B cell (primary cell): Measurements from ENCODE around the gene SENP2. TPM values are rescaled to one million over a fixed set of nuclear protein-coding genes. Genes with fewer than 3 reads are reported as not detected.

Experiments used
- ATAC-seq: fragments of 200-7000 bp; cut with Tn5 transposase; one replicate; pipeline ENCODE4 v1.10.0; 2021; ENCODE audit warnings: low read depth, mild to moderate bottlenecking, moderate number of reproducible peaks, moderate library complexity
- CTCF ChIA-PET: fragments of 350-600 bp; sonication (Branson Sonifier 250); formaldehyde crosslinking; loops from one replicate; lab custom pipeline; 2021; ENCODE audit warnings: antibody characterized with exemption, inconsistent platforms; lab: Charles Lee
- POLR2A ChIA-PET: fragments of 350-600 bp; sonication (Branson Sonifier 250); formaldehyde crosslinking; loops from one replicate; lab custom pipeline; 2021; ENCODE audit warnings: antibody characterized with exemption; lab: Charles Lee
- DNase-seq: peaks from one replicate; pipeline ENCODE4 v3.0.0; 2013
- H2AFZ ChIP-seq: 2 replicates; pipeline ENCODE4 v1.6.1; 2012; ENCODE audit warnings: mild to moderate bottlenecking, low read depth, low read length; ENCODE audit not compliant: insufficient read depth, poor library complexity, severe bottlenecking
- H3K27ac ChIP-seq, 2 donors: 1 replicate in 1 of 2; 2 replicates in 1 of 2; pipeline ENCODE4 v1.5.1; 2012 to 2013; ENCODE audit warnings: low read length in 2 of 2, mild to moderate bottlenecking in 2 of 2, moderate library complexity in 1 of 2
- H3K27me3 ChIP-seq, 4 experiments: fragments of 200-600 bp in 1 of 4; sonication (generic) in 1 of 4; replicated peaks in 1 of 4; 1 replicate in 2 of 4; 2 replicates in 2 of 4; pipeline versions ENCODE4 v1.6.1 to v1.7.0; 2013 to 2016; ENCODE audit warnings: low read length in 3 of 4, mild to moderate bottlenecking in 2 of 4, mixed read lengths in 1 of 4, moderate library complexity in 1 of 4; ENCODE audit not compliant: insufficient read depth in 4 of 4, control insufficient read depth in 3 of 4; ENCODE audit errors: control extremely low read depth in 1 of 4
- H3K36me3 ChIP-seq, 2 experiments: replicated peaks in 1 of 2; 1 replicate in 1 of 2; 2 replicates in 1 of 2; pipeline versions ENCODE4 v1.6.1 to v1.7.1; 2013; ENCODE audit warnings: low read length in 1 of 2; ENCODE audit not compliant: insufficient read depth in 2 of 2, control insufficient read depth in 1 of 2; ENCODE audit errors: control extremely low read depth in 1 of 2, extremely low read depth in 1 of 2
- H3K4me1 ChIP-seq, 2 donors: fragments of 200-600 bp in 1 of 2; sonication (generic) in 1 of 2; 1 replicate in 1 of 2; 2 replicates in 1 of 2; pipeline versions ENCODE4 v1.5.1 to v1.6.1; 2013 to 2017; ENCODE audit warnings: low read length in 2 of 2; ENCODE audit not compliant: control insufficient read depth in 2 of 2, insufficient read depth in 2 of 2
- H3K4me2 ChIP-seq: replicated peaks from 2 replicates; pipeline ENCODE3; 2012; ENCODE audit warnings: mild to moderate bottlenecking, low read depth, low read length; ENCODE audit not compliant: poor library complexity, severe bottlenecking
- H3K4me3 ChIP-seq, 5 experiments: fragments of 200-600 bp in 1 of 5; sonication (generic) in 1 of 5; 1 replicate in 3 of 5; 2 replicates in 2 of 5; pipeline versions ENCODE4 v1.5.1 to v1.7.0; 2011 to 2016; ENCODE audit warnings: low read length in 4 of 5, mild to moderate bottlenecking in 4 of 5, low read depth in 2 of 5, control low read depth in 1 of 5, moderate library complexity in 1 of 5; ENCODE audit not compliant: insufficient read depth in 1 of 5; ENCODE audit errors: control extremely low read depth in 1 of 5, extremely low read depth in 1 of 5
- H3K79me2 ChIP-seq: fragments of 200-600 bp; sonication (generic); one replicate; pipeline ENCODE4 v1.6.0; 2016; ENCODE audit warnings: low read length; ENCODE audit not compliant: control insufficient read depth, insufficient read depth
- H3K9ac ChIP-seq: fragments of 200-600 bp; sonication (generic); 2 replicates; pipeline ENCODE4 v1.6.1; 2017; ENCODE audit warnings: mild to moderate bottlenecking, low read length, moderate library complexity
- H3K9me3 ChIP-seq, 3 donors: one replicate each; pipeline versions ENCODE4 v1.6.1 to v1.7.1; 2013; ENCODE audit warnings: low read length in 2 of 3; ENCODE audit not compliant: control insufficient read depth in 2 of 3, insufficient read depth in 1 of 3; ENCODE audit errors: control extremely low read depth in 1 of 3
- H4K20me1 ChIP-seq: 2 replicates; pipeline ENCODE4 v1.6.0; 2012; ENCODE audit warnings: mild to moderate bottlenecking, low read length; ENCODE audit not compliant: insufficient read depth, control insufficient read depth, poor library complexity, severe bottlenecking
- H3K27ac Mint-ChIP-seq: one replicate; pipeline ENCODE4 v1.8.0; 2021; ENCODE audit warnings: mixed read lengths
- H3K27me3 Mint-ChIP-seq: one replicate; pipeline ENCODE4 v1.8.0; 2021; ENCODE audit warnings: mixed read lengths
- H3K4me1 Mint-ChIP-seq: one replicate; pipeline ENCODE4 v1.8.0; 2021; ENCODE audit warnings: mixed read lengths
- H3K4me3 Mint-ChIP-seq: one replicate; pipeline ENCODE4 v1.8.0; 2021; ENCODE audit warnings: mixed read lengths
- H3K9me3 Mint-ChIP-seq: one replicate; pipeline ENCODE4 v1.8.0; 2022; ENCODE audit warnings: mixed read lengths; ENCODE audit not compliant: insufficient read depth
- EZH2 ChIP-seq: IDR thresholded peaks from 2 replicates; pipeline ENCODE4 v1.6.1; 2012; ENCODE audit warnings: borderline replicate concordance, low read depth, mild to moderate bottlenecking, moderate library complexity, low read length; ENCODE audit not compliant: insufficient read depth, poor library complexity, severe bottlenecking
- WGBS: methylation state at CpG from one replicate; pipeline ENCODE4 v1.1.5; 2013; ENCODE audit warnings: missing lambda C conversion rate; ENCODE audit not compliant: insufficient coverage; 5-methylcytosine and 5-hydroxymethylcytosine counted together
- intact Hi-C: fragments of 100-400 bp; cut with micrococcal nuclease; formaldehyde crosslinking; loops from one replicate; pipeline ENCODE4 v1.10.0; 2022
- polyA plus RNA-seq: library from polyadenylated mRNA; depleted of rRNA; stranded (reverse); fragments of >200 nt; gene quantifications from 2 replicates; pipeline ENCODE4 v1.2.3, GENCODE V29; 2012
- total RNA-seq, 2 donors: library from RNA; stranded (reverse); fragments of 120-200 nt in 1 of 2; gene quantifications; 1 replicate in 1 of 2; 2 replicates in 1 of 2; pipeline versions ENCODE4 v1.2.3 to v1.2.4, GENCODE V29; 2013 to 2022
- TF ChIP-seq, protein P1 (sequence below): fragments of 200-600 bp; IDR thresholded peaks from one replicate; pipeline ENCODE4 v1.8.0; 2022; ENCODE audit warnings: antibody characterized with exemption, mild to moderate bottlenecking

The SENP2 gene
- total and polyA plus RNA-seq, 2 donors (not counting 1 experiment from before 2014, with no cell fraction given) = 7.2 to 43.4 TPM

GRCh38 chr3:185561958-185562357, 24.1 kb upstream of the SENP2 start:
- ChIA-PET POLR2A (no interaction called here), CTCF (no interaction called here)
- WGBS = 0% methylated on average over 2 of the region's 5 CpGs
- no peak overlapping the region for H3K4me2 ChIP-seq
- no peaks in the 10 kb centered on the region for H3K36me3 ChIP-seq
- peaks cover 0 to 9% of the 10 kb centered on the region in 2 donors for H3K4me1 ChIP-seq
- no peaks in the 10 kb centered on the region for H3K9me3 Mint-ChIP-seq
- H3K4me1 Mint-ChIP-seq = peaks cover 10% of the 10 kb centered on the region
- no peaks in the 10 kb centered on the region for H3K79me2 ChIP-seq
- H3K9ac ChIP-seq = no peak overlapping the region
- peak overlapping the region; percentile 19 for H2AFZ ChIP-seq
- H4K20me1 ChIP-seq = no peaks in the 10 kb centered on the region
- H3K4me3 ChIP-seq = no peak overlapping the region
- peaks cover 13% of the 10 kb centered on the region for H3K27me3 Mint-ChIP-seq
- no peak overlapping the region for H3K4me3 Mint-ChIP-seq
- H3K27me3 ChIP-seq = peaks cover 0 to 2% (median 0%) of the 10 kb centered on the region in 4 experiments
- H3K9me3 ChIP-seq = no peaks in the 10 kb centered on the region
- H3K27ac ChIP-seq = no peak overlapping the region
- TF ChIP-seq, protein P1, sequence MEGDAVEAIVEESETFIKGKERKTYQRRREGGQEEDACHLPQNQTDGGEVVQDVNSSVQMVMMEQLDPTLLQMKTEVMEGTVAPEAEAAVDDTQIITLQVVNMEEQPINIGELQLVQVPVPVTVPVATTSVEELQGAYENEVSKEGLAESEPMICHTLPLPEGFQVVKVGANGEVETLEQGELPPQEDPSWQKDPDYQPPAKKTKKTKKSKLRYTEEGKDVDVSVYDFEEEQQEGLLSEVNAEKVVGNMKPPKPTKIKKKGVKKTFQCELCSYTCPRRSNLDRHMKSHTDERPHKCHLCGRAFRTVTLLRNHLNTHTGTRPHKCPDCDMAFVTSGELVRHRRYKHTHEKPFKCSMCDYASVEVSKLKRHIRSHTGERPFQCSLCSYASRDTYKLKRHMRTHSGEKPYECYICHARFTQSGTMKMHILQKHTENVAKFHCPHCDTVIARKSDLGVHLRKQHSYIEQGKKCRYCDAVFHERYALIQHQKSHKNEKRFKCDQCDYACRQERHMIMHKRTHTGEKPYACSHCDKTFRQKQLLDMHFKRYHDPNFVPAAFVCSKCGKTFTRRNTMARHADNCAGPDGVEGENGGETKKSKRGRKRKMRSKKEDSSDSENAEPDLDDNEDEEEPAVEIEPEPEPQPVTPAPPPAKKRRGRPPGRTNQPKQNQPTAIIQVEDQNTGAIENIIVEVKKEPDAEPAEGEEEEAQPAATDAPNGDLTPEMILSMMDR = no peak
- TF ChIP-seq EZH2 = no peak
- no peak overlapping the region for H3K27ac Mint-ChIP-seq
- intact Hi-C loops = no loop called here
- ATAC-seq (no peak), DNase-seq (no peak)

GRCh38 chr3:185572183-185572582, 13.9 kb upstream of the SENP2 start:
- no peak overlapping the region for H3K4me2 ChIP-seq
- intact Hi-C loops = no loop called here
- no peak overlapping the region for H3K4me3 ChIP-seq
- Mint-ChIP-seq H3K4me1 (peaks cover 5% of the 10 kb centered on the region), H3K27ac (no peak overlapping the region), H3K9me3 (peaks cover 5% of the 10 kb centered on the region), H3K4me3 (no peak overlapping the region), H3K27me3 (peaks cover 8% of the 10 kb centered on the region)
- H3K9me3 ChIP-seq = peaks cover 0 to 12% (median 11%) of the 10 kb centered on the region in 3 donors
- ATAC-seq = no peak
- DNase-seq = no peak
- H3K27me3 ChIP-seq = no peaks in the 10 kb centered on the region
- 68% methylated on average over 5 of the region's 5 CpGs for WGBS
- TF ChIP-seq EZH2 = no peak
- TF ChIP-seq, protein P1 = no peak
- no peaks in the 10 kb centered on the region for H3K79me2 ChIP-seq
- no peak overlapping the region for H3K27ac ChIP-seq
- H3K36me3 ChIP-seq = no peaks in the 10 kb centered on the region
- no peaks in the 10 kb centered on the region for H4K20me1 ChIP-seq
- ChIA-PET POLR2A (no interaction called here), CTCF (interaction anchor here (1.0 to 1.5 kb wide), 2 partner anchors 13 to 17 kb away, joined by 5 to 7 read pairs; no protein-coding TSS in a partner anchor)
- no peak overlapping the region for H2AFZ ChIP-seq
- no peak overlapping the region for H3K9ac ChIP-seq
- peaks cover 0 to 6% of the 10 kb centered on the region in 2 donors for H3K4me1 ChIP-seq
